Measurements from ENCODE around the gene PLB1.

The PLB1 gene

DNA sequence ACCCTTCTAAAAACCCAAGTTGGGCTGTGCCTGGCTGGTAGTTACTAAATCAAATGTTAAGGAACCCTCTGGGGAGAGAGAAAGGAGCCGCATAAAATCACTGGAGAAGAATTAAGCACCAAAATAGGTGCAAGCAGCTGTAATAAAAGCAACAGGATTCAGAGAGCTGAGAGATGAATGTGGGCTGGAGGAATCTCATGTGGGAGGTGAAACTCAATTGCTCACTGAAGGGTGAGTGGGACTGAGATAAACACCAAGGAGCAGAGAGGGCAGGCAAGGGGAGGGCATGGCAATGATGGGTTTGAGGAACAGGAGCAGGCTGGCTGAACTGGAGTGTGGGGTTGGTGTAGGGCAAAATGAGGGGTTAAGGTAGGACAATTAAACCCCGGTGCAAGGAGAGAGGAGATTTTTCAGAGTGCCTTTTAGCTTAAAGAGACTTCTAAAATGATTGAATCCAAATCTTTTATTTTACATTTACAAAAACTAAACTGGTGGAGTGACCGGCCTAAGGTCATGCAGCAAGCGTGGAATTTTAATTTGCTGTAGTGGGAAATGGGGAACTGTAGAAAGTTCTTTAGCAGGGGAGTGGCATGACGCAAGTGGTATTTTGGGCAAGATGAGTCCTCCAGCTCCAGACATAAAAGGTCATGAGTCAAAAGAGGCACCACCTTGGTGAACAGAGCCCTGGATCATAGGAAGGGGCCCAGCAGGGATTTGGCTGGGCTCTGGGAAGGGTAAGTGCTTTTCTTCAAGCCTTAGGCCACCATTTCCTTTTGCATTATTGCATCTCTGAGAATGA, 10.5 kb downstream of the PLB1 start:
- H3K4me1 ChIP-seq (ENCODE audit: insufficient read depth, low read length, severe bottlenecking), result no peaks in the 10 kb centered on the region
- H3K27ac ChIP-seq (ENCODE audit: low read depth, low read length, poor library complexity, severe bottlenecking), result no peak overlapping the region
- no peaks in the 10 kb centered on the region for H3K9me3 ChIP-seq (ENCODE audit: low read length)
- no peak overlapping the region for H3K4me3 ChIP-seq (ENCODE audit: low read depth, low read length, poor library complexity, severe bottlenecking)
- H3K79me2 ChIP-seq (ENCODE audit: insufficient read depth, low read length), result no peaks in the 10 kb centered on the region
- TF ChIP-seq, protein P1, sequence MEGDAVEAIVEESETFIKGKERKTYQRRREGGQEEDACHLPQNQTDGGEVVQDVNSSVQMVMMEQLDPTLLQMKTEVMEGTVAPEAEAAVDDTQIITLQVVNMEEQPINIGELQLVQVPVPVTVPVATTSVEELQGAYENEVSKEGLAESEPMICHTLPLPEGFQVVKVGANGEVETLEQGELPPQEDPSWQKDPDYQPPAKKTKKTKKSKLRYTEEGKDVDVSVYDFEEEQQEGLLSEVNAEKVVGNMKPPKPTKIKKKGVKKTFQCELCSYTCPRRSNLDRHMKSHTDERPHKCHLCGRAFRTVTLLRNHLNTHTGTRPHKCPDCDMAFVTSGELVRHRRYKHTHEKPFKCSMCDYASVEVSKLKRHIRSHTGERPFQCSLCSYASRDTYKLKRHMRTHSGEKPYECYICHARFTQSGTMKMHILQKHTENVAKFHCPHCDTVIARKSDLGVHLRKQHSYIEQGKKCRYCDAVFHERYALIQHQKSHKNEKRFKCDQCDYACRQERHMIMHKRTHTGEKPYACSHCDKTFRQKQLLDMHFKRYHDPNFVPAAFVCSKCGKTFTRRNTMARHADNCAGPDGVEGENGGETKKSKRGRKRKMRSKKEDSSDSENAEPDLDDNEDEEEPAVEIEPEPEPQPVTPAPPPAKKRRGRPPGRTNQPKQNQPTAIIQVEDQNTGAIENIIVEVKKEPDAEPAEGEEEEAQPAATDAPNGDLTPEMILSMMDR (IDR thresholded peaks at IDR 0.05; ENCODE audit: low read length), result no peak
- no peak for TF ChIP-seq EZH2 (IDR thresholded peaks at IDR 0.05; ENCODE audit: borderline replicate concordance, low read length)
- no peaks in the 10 kb centered on the region for H3K36me3 ChIP-seq (ENCODE audit: insufficient read depth, low read length)
- no peaks in the 10 kb centered on the region for H3K9me2 ChIP-seq (ENCODE audit: low read depth, low read length)
- no peak overlapping the region for H3K9ac ChIP-seq (ENCODE audit: low read length)
- H4K20me1 ChIP-seq (ENCODE audit: insufficient read depth, low read length), result no peaks in the 10 kb centered on the region
- H3F3A ChIP-seq (ENCODE audit: insufficient read depth, low read length), result no peaks in the 10 kb centered on the region
- no peaks in the 10 kb centered on the region for H3K27me3 ChIP-seq (ENCODE audit: insufficient read depth, low read length)
- H3K4me2 ChIP-seq (ENCODE audit: low read length), result no peak overlapping the region
- no peak overlapping the region for H2AFZ ChIP-seq (ENCODE audit: low read length)

DNA sequence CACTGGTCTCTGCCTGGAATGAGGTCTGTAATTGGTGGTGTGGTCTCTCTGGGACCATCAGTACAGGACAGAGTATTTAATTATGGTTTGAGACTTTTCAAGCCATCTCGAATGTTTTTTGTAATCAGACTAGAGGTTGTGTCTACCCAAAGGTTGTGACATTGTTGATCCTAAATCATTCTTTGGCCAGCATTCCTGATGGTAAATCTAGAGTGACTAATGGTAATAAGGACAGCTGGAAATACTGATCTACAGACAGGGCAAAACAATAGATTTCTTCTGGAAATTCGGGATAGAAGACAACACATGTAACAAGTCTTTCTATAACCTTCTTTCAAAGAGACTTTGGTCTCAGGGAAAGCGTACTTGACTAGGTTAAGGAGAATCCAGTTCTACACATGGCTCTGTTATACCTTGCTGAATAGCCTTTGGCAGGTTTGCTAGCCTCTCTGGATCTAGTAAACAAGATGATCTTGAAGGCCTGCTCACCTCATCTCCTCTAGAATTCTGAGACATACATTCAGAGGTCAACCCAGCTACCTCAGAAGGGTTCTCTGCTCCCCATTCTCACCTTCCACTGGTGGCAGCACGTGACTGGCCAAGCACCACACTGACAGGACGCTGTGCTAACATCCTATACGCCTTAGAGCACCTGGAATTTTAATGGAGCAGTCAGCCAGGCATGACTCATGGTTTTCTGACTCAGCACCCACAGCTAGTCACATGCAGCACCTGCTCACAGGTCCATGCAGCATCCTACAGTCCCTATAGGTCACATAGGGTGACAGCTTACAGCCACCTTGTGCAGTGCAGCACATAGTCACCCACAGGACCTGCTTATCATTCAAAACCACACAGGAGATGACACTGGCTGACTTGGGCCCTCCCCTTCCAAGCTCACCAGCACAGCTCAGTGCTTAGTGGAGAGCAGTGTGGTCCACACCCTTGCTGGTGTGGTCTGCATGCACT, 12.2 kb downstream of the PLB1 start:
- Histone ChIP-seq H3F3A (ENCODE audit: insufficient read depth, low read length) (no peaks in the 10 kb centered on the region), H3K4me1 (ENCODE audit: insufficient read depth, low read length, severe bottlenecking) (no peaks in the 10 kb centered on the region), H3K36me3 (ENCODE audit: insufficient read depth, low read length) (no peaks in the 10 kb centered on the region), H3K9me3 (ENCODE audit: low read length) (no peaks in the 10 kb centered on the region), H3K27ac (ENCODE audit: low read depth, low read length, poor library complexity, severe bottlenecking) (no peak overlapping the region), H3K79me2 (ENCODE audit: insufficient read depth, low read length) (no peaks in the 10 kb centered on the region), H4K20me1 (ENCODE audit: insufficient read depth, low read length) (no peaks in the 10 kb centered on the region), H3K9ac (ENCODE audit: low read length) (no peak overlapping the region), H3K9me2 (ENCODE audit: low read depth, low read length) (no peaks in the 10 kb centered on the region), H3K27me3 (ENCODE audit: insufficient read depth, low read length) (no peaks in the 10 kb centered on the region), H2AFZ (ENCODE audit: low read length) (no peak overlapping the region), H3K4me2 (ENCODE audit: low read length) (no peak overlapping the region), H3K4me3 (ENCODE audit: low read depth, low read length, poor library complexity, severe bottlenecking) (no peak overlapping the region)
- TF ChIP-seq, protein P1 (IDR thresholded peaks at IDR 0.05; ENCODE audit: low read length), result no peak
- TF ChIP-seq EZH2 (IDR thresholded peaks at IDR 0.05; ENCODE audit: borderline replicate concordance, low read length), result no peak

DNA sequence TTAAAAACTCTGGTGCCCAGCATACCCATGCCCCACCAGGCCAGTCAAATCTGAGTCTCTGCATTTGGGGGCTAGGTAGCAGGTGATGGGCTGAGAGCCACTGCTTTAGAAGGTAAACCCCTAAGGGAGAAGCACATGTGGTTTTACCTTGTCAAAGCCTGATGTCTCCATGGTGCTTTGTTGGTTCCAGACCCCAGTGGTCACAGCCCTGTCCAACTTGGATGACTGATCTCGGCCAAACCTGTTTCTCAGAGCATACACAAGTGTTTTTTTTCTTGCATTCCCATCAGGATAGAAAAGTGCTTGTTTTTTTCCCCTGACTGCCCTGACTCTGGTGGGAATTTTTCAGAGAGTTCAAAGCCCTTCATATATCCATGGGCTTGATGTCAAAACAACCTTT, 13.5 kb downstream of the PLB1 start:
- H2AFZ ChIP-seq (ENCODE audit: low read length), result no peak overlapping the region
- H3F3A ChIP-seq (ENCODE audit: insufficient read depth, low read length), result no peaks in the 10 kb centered on the region
- no peaks in the 10 kb centered on the region for H4K20me1 ChIP-seq (ENCODE audit: insufficient read depth, low read length)
- H3K4me2 ChIP-seq (ENCODE audit: low read length), result no peak overlapping the region
- no peak overlapping the region for H3K4me3 ChIP-seq (ENCODE audit: low read depth, low read length, poor library complexity, severe bottlenecking)
- H3K9me2 ChIP-seq (ENCODE audit: low read depth, low read length), result no peaks in the 10 kb centered on the region
- no peak overlapping the region for H3K27ac ChIP-seq (ENCODE audit: low read depth, low read length, poor library complexity, severe bottlenecking)
- no peaks in the 10 kb centered on the region for H3K4me1 ChIP-seq (ENCODE audit: insufficient read depth, low read length, severe bottlenecking)
- H3K27me3 ChIP-seq (ENCODE audit: insufficient read depth, low read length), result no peaks in the 10 kb centered on the region; the same call in 1 of the 2 replicates
- no peaks in the 10 kb centered on the region for H3K79me2 ChIP-seq (ENCODE audit: insufficient read depth, low read length)
- H3K9ac ChIP-seq (ENCODE audit: low read length), result no peak overlapping the region
- TF ChIP-seq EZH2 (IDR thresholded peaks at IDR 0.05; ENCODE audit: borderline replicate concordance, low read length), result no peak
- TF ChIP-seq, protein P1 (IDR thresholded peaks at IDR 0.05; ENCODE audit: low read length), result no peak
- no peaks in the 10 kb centered on the region for H3K9me3 ChIP-seq (ENCODE audit: low read length)
- no peaks in the 10 kb centered on the region for H3K36me3 ChIP-seq (ENCODE audit: insufficient read depth, low read length)

All from OCI-LY1 (cell line).